H1 (cell line): ENCODE data around the gene GRIK2. TPM values are rescaled to one million over a fixed set of nuclear protein-coding genes. Genes with fewer than 3 reads are reported as not detected.

Source experiments
- CTCF ChIA-PET: fragments of 300-600 bp; sonication (Branson Sonifier 250); formaldehyde crosslinking; loops from one replicate; lab custom pipeline; 2021; ENCODE audit not compliant: partially characterized antibody; lab: Charles Lee
- POLR2A ChIA-PET: fragments of 300-600 bp; sonication (Branson Sonifier 250); formaldehyde crosslinking; loops from one replicate; lab custom pipeline; 2021; ENCODE audit warnings: inconsistent platforms; ENCODE audit not compliant: partially characterized antibody; lab: Charles Lee
- DNase-seq, 2 experiments: peaks; one replicate each; pipeline versions ENCODE4 v3.0.0 to v3.0.0-alpha.2; 2010 to 2022; ENCODE audit warnings: low spot score in 2 of 2, low read depth in 1 of 2, mixed read lengths in 1 of 2
- FAIRE-seq: peaks from 2 replicates; lab custom pipeline; 2011; peaks lifted over from hg19 to GRCh38; lab: Jason Lieb, UNC
- H2AFZ ChIP-seq: 2 replicates; pipeline ENCODE4 v1.8.1; 2012; ENCODE audit warnings: low read length, inconsistent platforms
- H2AK5ac ChIP-seq: 2 replicates; pipeline ENCODE4 v1.6.1; 2013; ENCODE audit warnings: low read depth, low read length
- H2BK120ac ChIP-seq: replicated peaks from 2 replicates; pipeline ENCODE3; 2013; ENCODE audit warnings: low read depth, low read length, inconsistent platforms
- H2BK12ac ChIP-seq: 2 replicates; pipeline ENCODE4 v1.6.1; 2013; ENCODE audit warnings: low read depth, low read length
- H2BK15ac ChIP-seq: 2 replicates; pipeline ENCODE4 v1.6.1; 2013; ENCODE audit warnings: low read length
- H2BK20ac ChIP-seq: 2 replicates; pipeline ENCODE4 v1.6.1; 2013; ENCODE audit warnings: low read length
- H2BK5ac ChIP-seq: 2 replicates; pipeline ENCODE4 v1.6.1; 2013; ENCODE audit warnings: low read depth, low read length
- H3K14ac ChIP-seq: 2 replicates; pipeline ENCODE4 v1.6.1; 2013; ENCODE audit warnings: inconsistent platforms; ENCODE audit not compliant: insufficient read length
- H3K18ac ChIP-seq: 2 replicates; pipeline ENCODE4 v1.6.1; 2013; ENCODE audit warnings: low read length; ENCODE audit errors: extremely low read depth
- H3K23ac ChIP-seq: 2 replicates; pipeline ENCODE4 v1.6.1; 2013; ENCODE audit warnings: inconsistent platforms; ENCODE audit not compliant: insufficient read length
- H3K23me2 ChIP-seq: 2 replicates; pipeline ENCODE4 v1.6.1; 2013; ENCODE audit warnings: low read depth, low read length
- H3K27ac ChIP-seq: 2 replicates; pipeline ENCODE4 v1.6.1; 2011; ENCODE audit warnings: low read depth, low read length, inconsistent platforms
- H3K27me3 ChIP-seq, 4 experiments: replicated peaks in 1 of 4; 1 replicate in 1 of 4; 2 replicates in 3 of 4; pipeline versions ENCODE4 v1.6.1 to v1.8.1; 2011 to 2013; ENCODE audit warnings: low read length in 3 of 4, mild to moderate bottlenecking in 3 of 4, inconsistent platforms in 2 of 4, mixed read lengths in 2 of 4, moderate library complexity in 1 of 4; ENCODE audit not compliant: control insufficient read depth in 3 of 4, insufficient read depth in 3 of 4; ENCODE audit errors: extremely low read depth in 1 of 4
- H3K36me3 ChIP-seq, 4 experiments: 2 replicates each; pipeline versions ENCODE4 v1.6.1 to v1.8.1; 2011 to 2013; ENCODE audit warnings: mild to moderate bottlenecking in 4 of 4, low read length in 3 of 4, moderate library complexity in 2 of 4, control low read depth in 1 of 4, inconsistent platforms in 1 of 4; ENCODE audit not compliant: insufficient read depth in 4 of 4, control insufficient read depth in 2 of 4
- H3K4ac ChIP-seq: replicated peaks from 2 replicates; pipeline ENCODE3; 2013; ENCODE audit warnings: low read length, low read depth, mixed read lengths, inconsistent platforms; ENCODE audit not compliant: insufficient read length
- H3K4me1 ChIP-seq, 4 experiments: replicated peaks in 1 of 4; 1 replicate in 1 of 4; 2 replicates in 3 of 4; pipeline versions ENCODE4 v1.6.1 to v1.8.1; 2011 to 2013; ENCODE audit warnings: low read length in 3 of 4, inconsistent platforms in 2 of 4, mixed read lengths in 1 of 4; ENCODE audit not compliant: insufficient read depth in 4 of 4, control insufficient read depth in 3 of 4
- H3K4me2 ChIP-seq, 2 experiments: 2 replicates each; pipeline versions ENCODE4 v1.6.1 to v1.8.1; 2011 to 2013; ENCODE audit warnings: low read depth in 2 of 2, low read length in 2 of 2, control low read depth in 1 of 2, inconsistent platforms in 1 of 2, mild to moderate bottlenecking in 1 of 2; ENCODE audit not compliant: insufficient read depth in 1 of 2
- H3K4me3 ChIP-seq, 4 experiments: fragments of 200-600, 300-600 bp in 1 of 4; sonication (generic), shearing (Covaris generic), sonication (Bioruptor Twin) in 1 of 4; 2 replicates each; pipeline versions ENCODE4 v1.5.1 to v1.8.1; 2011 to 2016; ENCODE audit warnings: low read length in 4 of 4, low read depth in 3 of 4, control low read depth in 2 of 4, inconsistent platforms in 2 of 4, mild to moderate bottlenecking in 2 of 4, mixed read lengths in 1 of 4, moderate library complexity in 1 of 4; ENCODE audit not compliant: insufficient read depth in 2 of 4; ENCODE audit errors: extremely low read depth in 1 of 4
- H3K56ac ChIP-seq: replicated peaks from 2 replicates; pipeline ENCODE3; 2013; ENCODE audit warnings: low read depth, mild to moderate bottlenecking, mixed read lengths, low read length, inconsistent platforms; ENCODE audit not compliant: insufficient read length
- H3K79me1 ChIP-seq: 2 replicates; pipeline ENCODE4 v1.6.1; 2013; ENCODE audit warnings: low read depth, low read length, control low read depth
- H3K79me2 ChIP-seq, 2 experiments: 2 replicates each; pipeline versions ENCODE4 v1.6.1 to v1.8.1; 2012 to 2013; ENCODE audit warnings: low read length in 2 of 2, mild to moderate bottlenecking in 2 of 2, inconsistent platforms in 1 of 2; ENCODE audit not compliant: insufficient read depth in 2 of 2, control insufficient read depth in 1 of 2
- H3K9ac ChIP-seq, 4 experiments: replicated peaks in 1 of 4; 1 replicate in 1 of 4; 2 replicates in 3 of 4; pipeline versions ENCODE4 v1.6.1 to v1.8.1; 2011 to 2013; ENCODE audit warnings: low read depth in 3 of 4, low read length in 3 of 4, control low read depth in 2 of 4, mild to moderate bottlenecking in 2 of 4, moderate library complexity in 2 of 4, inconsistent platforms in 1 of 4; ENCODE audit errors: extremely low read depth in 1 of 4
- H3K9me3 ChIP-seq, 2 experiments: 2 replicates each; pipeline versions ENCODE4 v1.6.1 to v1.8.1; 2012 to 2013; ENCODE audit warnings: mild to moderate bottlenecking in 2 of 2, moderate library complexity in 2 of 2, control low read depth in 1 of 2, inconsistent platforms in 1 of 2, low read depth in 1 of 2, low read length in 1 of 2, mixed read lengths in 1 of 2; ENCODE audit not compliant: insufficient read depth in 2 of 2
- H4K20me1 ChIP-seq, 2 experiments: replicated peaks in 1 of 2; 2 replicates each; pipeline versions ENCODE3 to v1.8.1; 2011 to 2013; ENCODE audit warnings: inconsistent platforms in 2 of 2, low read length in 2 of 2, mild to moderate bottlenecking in 1 of 2; ENCODE audit not compliant: insufficient read depth in 2 of 2, control insufficient read depth in 1 of 2
- H4K5ac ChIP-seq: 2 replicates; pipeline ENCODE4 v1.6.1; 2013; ENCODE audit warnings: low read length, low read depth, mixed read lengths, inconsistent platforms; ENCODE audit not compliant: insufficient read length
- H4K8ac ChIP-seq: 2 replicates; pipeline ENCODE4 v1.8.0; 2013; ENCODE audit warnings: mild to moderate bottlenecking, moderate library complexity, low read length, inconsistent platforms; ENCODE audit not compliant: insufficient read depth; ENCODE audit errors: extremely low read depth
- H4K91ac ChIP-seq: replicated peaks from 2 replicates; pipeline ENCODE3; 2013; ENCODE audit warnings: low read length, mixed read lengths, inconsistent platforms; ENCODE audit not compliant: insufficient read length
- BRCA1 ChIP-seq: IDR thresholded peaks from 2 replicates; pipeline ENCODE4 v1.6.1; 2012; ENCODE audit warnings: low read depth, low read length, improper control_type of control experiment
- CHD2 ChIP-seq: IDR thresholded peaks from 2 replicates; pipeline ENCODE4 v1.6.1; 2012; ENCODE audit warnings: low read length, improper control_type of control experiment
- EGR1 ChIP-seq: IDR thresholded peaks from 2 replicates; pipeline ENCODE4 v1.6.1; 2011; ENCODE audit warnings: low read depth, low read length, borderline replicate concordance
- FOSL1 ChIP-seq: IDR thresholded peaks from 2 replicates; pipeline ENCODE4 v1.6.1; 2011; ENCODE audit warnings: mild to moderate bottlenecking, low read depth, low read length, moderate library complexity; ENCODE audit not compliant: insufficient read depth
- KDM5A ChIP-seq: fragments of 200-600 bp; IDR thresholded peaks from 2 replicates; pipeline ENCODE4 v1.7.1; 2012; ENCODE audit warnings: mild to moderate bottlenecking, low read length, inconsistent platforms, mixed read lengths
- POLR2A ChIP-seq, 2 experiments: IDR thresholded peaks; 1 replicate in 1 of 2; 2 replicates in 1 of 2; pipeline ENCODE4 v1.6.1; 2011; ENCODE audit warnings: low read depth in 2 of 2, low read length in 2 of 2, mild to moderate bottlenecking in 2 of 2; ENCODE audit errors: control extremely low read depth in 1 of 2
- POU5F1 ChIP-seq: IDR thresholded peaks from 2 replicates; pipeline ENCODE4 v1.6.1; 2011; ENCODE audit warnings: low read depth, mild to moderate bottlenecking, low read length, moderate library complexity
- RBBP5 ChIP-seq: IDR thresholded peaks from 2 replicates; pipeline ENCODE4 v1.7.1; 2012; ENCODE audit warnings: low read depth, mild to moderate bottlenecking, inconsistent platforms, low read length, moderate library complexity, borderline replicate concordance
- RNF2 ChIP-seq: fragments of 200-900, 300-1000 bp; sonication (generic); IDR thresholded peaks from 2 replicates; pipeline ENCODE4 v1.7.1; 2016; ENCODE audit warnings: borderline replicate concordance, low read depth, mild to moderate bottlenecking, antibody characterized with exemption, low read length; ENCODE audit not compliant: poor library complexity, severe bottlenecking; ENCODE audit errors: missing control alignments
- ZNF274 ChIP-seq: IDR thresholded peaks from 2 replicates; pipeline ENCODE4 v1.7.0; 2012; ENCODE audit warnings: low read length, borderline replicate concordance; ENCODE audit errors: extremely low read depth
- WGBS, 2 experiments: shearing (Covaris generic) in 1 of 2; methylation state at CpG; one replicate each; pipeline versions ENCODE4 v1.1.6 to v1.1.7; 2013 to 2015; ENCODE audit warnings: low lambda C conversion rate in 2 of 2, mixed read lengths in 2 of 2, inconsistent platforms in 1 of 2, low coverage in 1 of 2, missing lambda C conversion rate in 1 of 2; ENCODE audit not compliant: insufficient replicate concordance in 2 of 2, insufficient coverage in 1 of 2, insufficient read length in 1 of 2; ENCODE audit errors: extremely low coverage in 1 of 2, missing lambda C conversion rate in 1 of 2; 5-methylcytosine and 5-hydroxymethylcytosine counted together
- polyA plus RNA-seq, 7 experiments: library from polyadenylated mRNA; depleted of rRNA in 3 of 7; stranded (reverse) in 5 of 7; unstranded in 2 of 7; fragments of >200 nt in 5 of 7; fragments of 200-250 nt in 2 of 7; gene quantifications; 1 replicate in 5 of 7; 2 replicates in 1 of 7; 4 replicates in 1 of 7; pipeline versions ENCODE4 v1.2.1 to v1.2.3, GENCODE V29; 2011 to 2013; ENCODE audit warnings: missing spikeins in 2 of 7, mixed read lengths in 2 of 7
- total RNA-seq: library from RNA; stranded (reverse); fragmentation: NEBNext Ultra II Directional; extraction: Animal tissue kit (Norgen Biotek cat#: 25700); gene quantifications from 2 replicates; pipeline ENCODE4 v1.2.1, GENCODE V29; 2021
- TF ChIP-seq, protein P1 (sequence below): IDR thresholded peaks from 2 replicates; pipeline ENCODE4 v1.6.1; 2011; ENCODE audit warnings: low read length, improper control_type of control experiment

Gene GRIK2
- total and polyA plus RNA-seq, 2 of the 8 experiments (the other 6 are each of a cell fraction or from before 2014, with no cell fraction given) = 1.8 to 2.2 TPM

DNA sequence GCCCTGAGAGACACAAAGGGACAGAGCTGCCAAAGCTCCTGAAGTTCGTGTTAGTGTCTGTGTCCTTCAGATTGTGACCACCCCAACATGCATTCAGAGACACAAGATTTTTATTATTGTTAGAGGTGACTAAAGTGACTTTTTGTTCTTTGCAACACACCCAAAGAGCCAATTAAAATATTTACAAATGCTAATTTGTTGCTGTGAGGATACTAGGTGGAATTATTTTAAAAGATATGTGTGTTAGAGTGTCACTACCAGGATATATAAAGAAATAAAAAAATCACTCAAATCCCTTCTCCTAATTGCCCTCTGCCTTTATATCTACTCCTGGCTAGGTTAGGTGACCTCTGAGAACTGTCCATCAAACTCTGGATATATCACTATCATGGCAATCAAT, 160.7 kb downstream of the GRIK2 start:
- H4K5ac ChIP-seq = no peak overlapping the region
- H3K18ac ChIP-seq = no peak overlapping the region
- no peak overlapping the region for H4K8ac ChIP-seq
- no peak overlapping the region for H2BK15ac ChIP-seq
- no peak overlapping the region for H2BK20ac ChIP-seq
- H3K23ac ChIP-seq = no peak overlapping the region
- H2AFZ ChIP-seq = no peak overlapping the region
- H3K36me3 ChIP-seq = no peaks in the 10 kb centered on the region
- no peak overlapping the region for H3K4me3 ChIP-seq
- no peak overlapping the region for H2AK5ac ChIP-seq
- H2BK120ac ChIP-seq = no peak overlapping the region
- WGBS, 2 experiments = 67% methylated on average over 1 of the region's 1 CpG; no CpG with 5 or more reads in 1 of the 2 experiments
- no peaks in the 10 kb centered on the region for H3K9me3 ChIP-seq
- POLR2A ChIA-PET = no interaction called here
- no peaks in the 10 kb centered on the region for H4K20me1 ChIP-seq
- H3K27me3 ChIP-seq = no peaks in the 10 kb centered on the region
- no peak overlapping the region for H3K9ac ChIP-seq
- no peak overlapping the region for H3K27ac ChIP-seq
- no peak overlapping the region for H3K56ac ChIP-seq
- H2BK12ac ChIP-seq = no peak overlapping the region
- FAIRE-seq (no peak), DNase-seq (no peak)
- H4K91ac ChIP-seq = no peak overlapping the region
- H3K79me1 ChIP-seq = no peaks in the 10 kb centered on the region
- no peak overlapping the region for H3K4me2 ChIP-seq
- H3K4ac ChIP-seq = no peak overlapping the region
- no peak overlapping the region for H3K14ac ChIP-seq
- no peak overlapping the region for H2BK5ac ChIP-seq
- no peaks in the 10 kb centered on the region for H3K79me2 ChIP-seq
- peaks cover 0 to 2% (median 0%) of the 10 kb centered on the region in 4 experiments; a peak in 1 of 7 replicates for H3K4me1 ChIP-seq
- TF ChIP-seq POU5F1 (no peak), ZNF274 (no peak), FOSL1 (no peak), CHD2 (no peak), BRCA1 (no peak), EGR1 (no peak), RBBP5 (no peak), RNF2 (no peak), POLR2A (IDR thresholded peaks at IDR 0.05; ENCODE audit: control extremely low read depth in 1 of 2, low read depth in 2 of 2, low read length in 2 of 2) (no peak), KDM5A (no peak)
- TF ChIP-seq, protein P1, sequence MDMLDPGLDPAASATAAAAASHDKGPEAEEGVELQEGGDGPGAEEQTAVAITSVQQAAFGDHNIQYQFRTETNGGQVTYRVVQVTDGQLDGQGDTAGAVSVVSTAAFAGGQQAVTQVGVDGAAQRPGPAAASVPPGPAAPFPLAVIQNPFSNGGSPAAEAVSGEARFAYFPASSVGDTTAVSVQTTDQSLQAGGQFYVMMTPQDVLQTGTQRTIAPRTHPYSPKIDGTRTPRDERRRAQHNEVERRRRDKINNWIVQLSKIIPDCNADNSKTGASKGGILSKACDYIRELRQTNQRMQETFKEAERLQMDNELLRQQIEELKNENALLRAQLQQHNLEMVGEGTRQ = no peak
- no peaks in the 10 kb centered on the region for H3K23me2 ChIP-seq
- CTCF ChIA-PET = no interaction called here
